LNCaP clone FGC (cell line): ENCODE data around the gene IFNAR1.
A peak's percentile ranks its signal among the peaks of the same experiment; 100 is the strongest.

Experiments
- DNase-seq: peaks from one replicate; pipeline ENCODE4 v3.0.0-alpha.2; 2011; ENCODE audit warnings: low read depth
- H3K4me3 ChIP-seq: 2 replicates; pipeline ENCODE4 v1.5.1; 2011; ENCODE audit warnings: mild to moderate bottlenecking, low read depth, low read length, control low read depth
- TF ChIP-seq, protein P1 (sequence below): IDR thresholded peaks from 2 replicates; pipeline ENCODE4 v1.5.1; 2012; ENCODE audit warnings: mild to moderate bottlenecking; ENCODE audit not compliant: control insufficient read depth, insufficient read depth; ENCODE audit errors: extremely low read depth

Gene IFNAR1

DNA sequence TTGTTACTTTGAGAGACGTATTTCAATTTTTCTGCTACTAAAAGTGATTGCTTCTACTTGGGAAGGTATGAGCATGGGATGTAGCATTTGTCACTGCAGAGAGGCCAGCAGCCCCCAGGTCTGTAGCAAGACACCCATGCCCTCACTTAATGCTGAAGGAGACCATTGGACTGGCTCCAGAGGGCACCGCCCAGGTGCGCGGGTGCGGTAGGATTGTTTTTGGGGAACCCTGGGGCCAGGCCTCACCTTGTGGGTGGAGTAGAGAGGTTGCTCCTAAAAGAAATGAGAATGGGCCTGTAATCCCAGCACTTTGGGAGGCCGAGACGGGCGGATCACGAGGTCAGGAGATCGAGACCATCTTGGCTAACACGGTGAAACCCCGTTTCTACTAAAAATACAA is 47.8 kb downstream of the IFNAR1 start:
- TF ChIP-seq, protein P1, sequence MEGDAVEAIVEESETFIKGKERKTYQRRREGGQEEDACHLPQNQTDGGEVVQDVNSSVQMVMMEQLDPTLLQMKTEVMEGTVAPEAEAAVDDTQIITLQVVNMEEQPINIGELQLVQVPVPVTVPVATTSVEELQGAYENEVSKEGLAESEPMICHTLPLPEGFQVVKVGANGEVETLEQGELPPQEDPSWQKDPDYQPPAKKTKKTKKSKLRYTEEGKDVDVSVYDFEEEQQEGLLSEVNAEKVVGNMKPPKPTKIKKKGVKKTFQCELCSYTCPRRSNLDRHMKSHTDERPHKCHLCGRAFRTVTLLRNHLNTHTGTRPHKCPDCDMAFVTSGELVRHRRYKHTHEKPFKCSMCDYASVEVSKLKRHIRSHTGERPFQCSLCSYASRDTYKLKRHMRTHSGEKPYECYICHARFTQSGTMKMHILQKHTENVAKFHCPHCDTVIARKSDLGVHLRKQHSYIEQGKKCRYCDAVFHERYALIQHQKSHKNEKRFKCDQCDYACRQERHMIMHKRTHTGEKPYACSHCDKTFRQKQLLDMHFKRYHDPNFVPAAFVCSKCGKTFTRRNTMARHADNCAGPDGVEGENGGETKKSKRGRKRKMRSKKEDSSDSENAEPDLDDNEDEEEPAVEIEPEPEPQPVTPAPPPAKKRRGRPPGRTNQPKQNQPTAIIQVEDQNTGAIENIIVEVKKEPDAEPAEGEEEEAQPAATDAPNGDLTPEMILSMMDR, result no peak
- no peak overlapping the region for H3K4me3 ChIP-seq
- DNase-seq, result no peak

DNA sequence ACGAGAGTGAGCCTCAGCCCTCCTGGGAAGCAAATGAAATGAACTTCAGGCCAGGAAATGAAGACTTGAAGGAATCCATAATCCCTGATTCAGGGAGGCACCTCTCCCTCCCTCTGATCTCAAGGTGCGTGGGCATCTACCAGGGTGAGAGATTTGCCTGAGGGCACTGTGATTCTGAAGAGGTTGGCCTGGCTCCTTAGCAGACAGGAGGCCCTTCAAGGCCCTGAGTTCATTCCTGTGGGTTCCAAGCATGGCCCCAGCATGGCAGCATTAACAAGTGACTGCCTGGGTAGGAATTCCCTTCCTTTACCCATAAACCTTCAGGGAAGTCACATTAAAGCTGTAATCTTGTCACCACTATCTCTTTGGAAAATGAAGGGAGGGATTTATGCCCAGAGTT is 48.7 kb downstream of the IFNAR1 start:
- no peak for DNase-seq
- TF ChIP-seq, protein P1, result no peak
- no peak overlapping the region for H3K4me3 ChIP-seq

DNA sequence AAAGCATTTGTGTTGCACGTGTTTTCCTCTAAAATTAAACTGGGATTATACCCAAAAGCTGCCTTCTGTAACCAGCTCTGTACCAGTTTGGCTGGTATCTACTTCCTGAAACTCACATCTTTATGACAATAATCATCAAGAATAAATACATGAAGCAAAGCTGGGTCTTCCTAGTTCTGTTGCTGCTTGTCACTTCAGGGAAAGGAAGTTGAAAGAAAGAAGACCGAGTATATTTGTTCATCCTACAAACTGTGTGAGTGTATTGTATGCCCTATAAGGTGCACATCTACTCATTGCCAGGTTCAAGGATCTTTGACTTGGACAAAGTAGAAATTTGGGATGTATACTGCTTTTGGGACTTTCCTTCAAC is 49.3 kb downstream of the IFNAR1 start:
- TF ChIP-seq, protein P1, result no peak
- peak; percentile 33 for DNase-seq

DNA sequence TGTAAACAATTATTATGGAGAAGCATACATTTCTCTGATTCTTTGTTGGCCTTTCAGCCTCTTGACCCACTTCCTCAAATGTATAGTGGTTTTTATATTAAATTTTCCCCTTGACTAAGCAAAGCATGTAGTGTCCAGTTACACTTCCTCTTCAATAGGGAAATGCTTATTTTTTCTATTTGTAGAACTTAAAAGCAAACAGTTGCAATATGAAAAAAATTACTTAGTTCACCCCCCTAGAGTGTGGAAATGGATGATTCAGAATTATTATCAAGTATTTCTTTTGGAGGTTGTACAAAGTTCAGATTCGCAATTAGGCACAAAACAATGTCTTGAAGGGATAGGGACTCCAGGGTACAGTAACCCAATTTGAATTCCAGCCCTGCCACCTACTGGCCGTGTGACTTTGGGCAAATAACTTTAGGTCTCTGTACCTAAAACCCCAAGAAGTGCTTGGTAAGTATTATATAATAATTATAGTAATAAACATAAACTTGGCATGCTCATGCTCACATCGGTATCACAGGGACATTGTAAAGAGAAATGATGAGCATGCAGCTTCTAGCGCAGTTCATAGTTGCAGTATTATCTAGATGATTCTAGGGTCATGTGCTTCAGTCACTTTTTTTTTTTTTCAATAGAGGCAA is 49.8 kb downstream of the IFNAR1 start:
- H3K4me3 ChIP-seq, result no peak overlapping the region
- peak; percentile 35 for DNase-seq
- TF ChIP-seq, protein P1, result peak; percentile 73

More for the DNA sequence above, 49.3 kb downstream of the IFNAR1 start:
- no peak overlapping the region for H3K4me3 ChIP-seq

DNA sequence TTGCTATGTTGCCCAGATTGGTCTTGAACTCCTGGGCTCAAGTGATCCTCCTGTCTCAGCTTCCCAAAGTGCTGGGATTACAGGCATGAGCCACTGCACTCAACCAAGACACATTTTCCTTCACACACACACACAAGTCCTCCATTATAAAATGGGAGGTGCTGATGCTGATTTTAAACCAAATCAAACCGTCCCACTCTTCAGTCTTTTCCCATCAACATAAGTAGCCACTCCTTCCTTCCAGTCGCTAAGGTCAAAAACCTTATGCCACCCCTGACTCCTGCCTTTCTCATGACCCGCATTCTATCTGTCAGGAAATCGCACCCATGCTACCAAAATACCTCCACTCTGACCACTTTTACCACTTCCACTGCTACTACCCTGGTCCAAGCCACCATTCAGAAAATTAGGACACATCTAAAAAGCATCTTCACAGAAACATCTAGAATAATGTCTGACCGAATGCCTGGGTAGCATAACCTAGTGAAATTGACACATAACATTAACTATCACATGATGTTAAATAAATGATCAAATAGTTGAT is 50.4 kb downstream of the IFNAR1 start:
- no peak overlapping the region for H3K4me3 ChIP-seq
- TF ChIP-seq, protein P1, result no peak
- no peak for DNase-seq

DNA sequence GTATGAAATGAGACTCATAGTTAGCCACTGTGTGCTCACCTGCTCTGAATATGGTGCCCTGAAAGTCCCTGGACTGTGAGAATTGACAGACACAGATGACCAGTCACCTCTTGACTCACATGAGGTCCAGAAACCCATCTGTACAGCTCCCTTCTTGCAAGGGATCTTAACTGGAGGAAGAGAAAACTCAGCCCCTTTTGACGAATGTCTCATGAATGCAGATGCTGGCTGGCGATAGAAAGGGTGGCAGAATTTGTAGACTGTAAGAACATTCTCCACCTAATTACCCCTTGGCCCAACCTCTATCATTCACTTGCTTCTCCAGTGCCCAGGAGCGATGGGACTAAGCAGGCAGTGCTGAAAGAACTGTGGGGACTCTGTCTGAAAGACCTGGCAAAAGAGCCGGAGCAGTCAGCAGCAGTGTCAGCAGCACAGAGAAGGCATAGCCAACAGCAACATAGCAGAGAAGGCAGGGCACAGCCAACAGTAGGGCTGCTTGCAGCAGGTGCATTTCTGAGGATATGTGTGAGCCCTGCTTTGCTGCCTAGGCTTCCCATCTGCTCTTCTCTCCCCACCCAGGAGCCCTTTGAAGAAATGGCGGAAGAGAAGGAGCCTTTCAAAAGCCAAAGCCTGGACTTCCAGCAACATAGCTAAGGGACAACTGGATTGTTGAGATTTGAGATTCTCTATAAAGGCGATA is 52.6 kb downstream of the IFNAR1 start:
- TF ChIP-seq, protein P1, result no peak
- no peak overlapping the region for H3K4me3 ChIP-seq
- no peak for DNase-seq
